GM19324 (cell line): ENCODE results near the gene PRCD.
"Not testable (repeated sequence)": the region's sequence is repeated elsewhere in the genome, so short reads cannot be mapped to it uniquely, and the experiment has no call there.

Experiments
- ATAC-seq: cut with Tn5 transposase; IDR thresholded peaks from one replicate; pipeline ENCODE4 v1.9.1; 2021; ENCODE audit warnings: mild to moderate bottlenecking, moderate library complexity; ENCODE audit not compliant: unreplicated experiment, low FRiP score

Gene PRCD

GRCh38 chr17:76550712-76551615 lies 11.1 kb downstream of the PRCD start:
- ATAC-seq: no peak

GRCh38 chr17:76551685-76552084 lies 11.8 kb downstream of the PRCD start:
- no peak for ATAC-seq

GRCh38 chr17:76553178-76553908 lies 13.5 kb downstream of the PRCD start:
- no peak for ATAC-seq

GRCh38 chr17:76554131-76554530 lies 14.3 kb downstream of the PRCD start:
- ATAC-seq: no peak

- ATAC-seq: peak; percentile 22
These were observed 17.0 kb downstream of the PRCD start for GRCh38 chr17:76556765-76557367.

- ATAC-seq: peak; percentile 82
These were observed 17.7 kb downstream of the PRCD start for GRCh38 chr17:76557368-76558197.

- no peak for ATAC-seq
These were observed 18.6 kb downstream of the PRCD start for GRCh38 chr17:76558198-76559095.

GRCh38 chr17:76559460-76559859 lies 19.6 kb downstream of the PRCD start:
- not testable (repeated sequence) for ATAC-seq

GRCh38 chr17:76560036-76560876 lies 20.4 kb downstream of the PRCD start:
- ATAC-seq: no peak

- ATAC-seq: no peak
These were observed 21.0 kb downstream of the PRCD start for GRCh38 chr17:76560877-76561221.

- ATAC-seq: no peak
These were observed 21.5 kb downstream of the PRCD start for GRCh38 chr17:76561332-76561731.

GRCh38 chr17:76561799-76562268 lies 22.0 kb downstream of the PRCD start:
- no peak for ATAC-seq

GRCh38 chr17:76562734-76563148 lies 22.9 kb downstream of the PRCD start:
- no peak for ATAC-seq

GRCh38 chr17:76563359-76563758 lies 23.5 kb downstream of the PRCD start:
- not testable (repeated sequence) for ATAC-seq

- ATAC-seq: not testable (repeated sequence)
These were observed 25.3 kb downstream of the PRCD start for GRCh38 chr17:76564991-76565727.

GRCh38 chr17:76565728-76566612 lies 26.1 kb downstream of the PRCD start:
- ATAC-seq: no peak

GRCh38 chr17:76566613-76566943 lies 26.7 kb downstream of the PRCD start:
- ATAC-seq: no peak
